GM21367 (cell line): ENCODE measurements around the gene POLR2M.
A peak's percentile ranks its signal among the peaks of the same experiment; 100 is the strongest.

ENCODE experiments used
- ATAC-seq: cut with Tn5 transposase; IDR thresholded peaks from one replicate; pipeline ENCODE4 v1.9.1; 2021; ENCODE audit not compliant: unreplicated experiment

POLR2M gene

DNA sequence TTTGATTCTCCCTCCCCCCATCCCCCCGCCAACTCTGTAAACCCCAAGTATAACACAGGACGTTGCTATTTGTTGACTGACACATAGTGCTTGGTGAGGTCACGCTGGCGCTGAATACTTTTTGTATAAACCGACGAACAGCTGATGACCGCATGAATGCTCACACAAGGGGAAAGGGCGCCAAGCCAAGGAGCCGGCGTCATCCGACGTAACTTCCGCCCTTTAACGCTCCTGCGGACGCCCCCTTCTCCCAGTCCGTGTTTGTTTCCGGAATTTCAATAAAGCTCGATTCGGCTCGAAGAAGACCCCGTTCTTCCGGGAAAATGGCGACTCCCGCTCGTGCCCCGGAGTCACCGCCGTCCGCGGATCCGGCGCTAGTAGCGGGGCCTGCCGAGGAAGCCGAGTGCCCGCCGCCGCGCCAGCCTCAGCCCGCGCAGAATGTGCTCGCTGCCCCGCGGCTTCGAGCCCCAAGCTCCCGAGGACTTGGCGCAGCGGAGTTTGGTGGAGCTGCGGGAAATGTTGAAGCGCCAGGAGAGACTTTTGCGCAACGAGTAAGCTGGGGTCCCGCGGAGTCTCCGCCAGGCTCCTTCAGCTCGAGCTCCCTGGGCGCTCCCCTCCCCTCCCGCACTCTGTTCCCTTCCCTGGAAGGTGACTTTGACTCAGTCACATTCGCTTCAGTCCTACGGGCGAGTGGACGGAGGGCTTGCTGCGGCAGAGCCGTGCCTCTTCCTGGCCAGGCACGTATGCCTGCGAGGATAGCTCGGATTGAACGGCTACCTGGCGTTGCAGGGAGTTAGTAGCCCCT, at the start of gene POLR2M:
TSS of gene POLR2M (plus strand) at position 310 of the 805 bp plus-strand sequence. CDS start at position 439, 129 bp downstream.
- ATAC-seq, result peak; percentile 90

DNA sequence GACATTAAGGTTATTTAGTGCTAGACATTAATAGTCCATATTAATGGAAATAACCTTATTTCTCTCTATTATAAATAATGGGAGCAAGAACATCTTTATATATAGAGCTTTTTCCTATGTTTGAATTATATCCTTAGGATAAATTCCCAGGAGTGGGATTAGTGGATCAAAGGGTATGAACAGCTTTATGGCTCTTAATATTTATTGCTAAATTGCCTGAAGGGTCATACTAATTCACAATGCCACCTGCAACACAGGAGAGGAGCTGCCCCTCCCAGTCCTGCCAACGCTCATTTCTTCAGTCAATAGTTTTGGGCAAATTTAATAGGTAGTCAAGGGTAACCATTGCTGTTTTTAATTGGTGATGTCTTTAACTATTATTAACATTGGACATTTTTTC, 48.9 kb upstream of the POLR2M start:
- ATAC-seq, result no peak

DNA sequence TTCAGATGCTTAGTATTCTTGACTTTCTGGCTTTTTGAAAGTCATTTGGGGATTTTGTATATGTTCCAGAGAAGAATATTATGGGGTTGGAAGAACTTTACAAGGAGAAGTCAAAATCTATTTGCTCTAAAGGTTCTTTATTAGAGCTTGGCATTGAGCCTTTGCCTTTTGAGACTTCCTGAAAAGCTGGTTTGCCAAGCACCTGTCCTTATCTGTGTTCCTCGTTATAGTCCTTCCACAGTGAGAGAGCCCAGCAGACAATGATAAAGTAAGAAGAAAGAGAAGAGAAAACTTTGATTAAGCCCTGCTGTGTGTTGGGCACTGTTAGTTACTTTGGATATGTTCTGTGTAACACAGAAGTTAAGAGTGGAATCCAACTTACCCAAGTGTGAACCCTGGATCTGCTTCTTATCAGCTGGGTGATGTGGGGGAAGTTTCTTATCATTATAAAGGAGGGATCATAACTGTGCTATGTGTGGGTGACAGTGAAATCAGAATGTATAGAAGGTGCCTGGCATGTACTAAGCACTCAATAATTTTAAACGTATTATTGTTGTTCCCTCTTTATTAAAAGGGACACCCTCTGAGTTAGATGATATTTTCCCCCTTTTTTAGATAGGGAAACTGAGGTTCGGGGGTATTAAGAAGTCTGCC, 44.3 kb upstream of the POLR2M start:
- ATAC-seq, result no peak

DNA sequence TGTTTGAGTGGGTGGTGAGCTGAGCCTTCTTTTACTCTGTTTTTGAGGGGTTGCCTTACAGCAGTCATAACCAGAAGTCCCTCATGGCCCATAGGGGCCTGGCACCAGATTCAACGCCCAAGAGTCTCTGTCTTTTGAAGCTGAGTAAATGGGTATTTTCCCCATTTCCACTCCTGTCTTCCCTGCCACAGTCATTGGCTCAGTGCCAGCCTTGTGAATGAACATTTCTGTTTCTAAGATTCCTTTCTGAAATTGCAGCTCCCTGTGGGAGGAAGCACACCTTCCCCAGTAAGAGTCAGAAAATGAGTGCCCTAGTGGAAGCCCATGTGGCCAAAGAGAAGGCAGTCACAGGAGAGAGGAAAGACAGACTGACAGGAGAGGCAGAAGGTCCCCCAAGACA, 43.7 kb upstream of the POLR2M start:
- no peak for ATAC-seq

DNA sequence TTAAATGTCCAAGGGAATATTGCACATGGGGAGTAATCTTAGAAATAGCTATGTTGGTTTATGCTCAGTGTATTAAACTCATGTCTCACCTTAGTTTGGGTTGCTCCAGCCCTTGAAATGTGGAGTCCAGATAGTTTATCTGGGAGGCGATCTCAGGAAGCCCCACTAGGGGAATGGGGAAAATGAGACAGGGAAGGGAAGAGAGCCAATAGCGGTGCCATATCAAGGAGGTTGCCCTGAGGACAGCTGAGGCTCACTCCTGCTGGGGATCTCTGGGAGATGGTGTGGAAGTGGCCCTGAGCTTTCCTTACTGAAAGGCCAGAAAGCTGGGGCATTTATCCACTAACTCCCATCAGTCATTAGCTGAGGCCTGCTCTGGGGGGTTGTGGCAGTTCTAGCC, 43.3 kb upstream of the POLR2M start:
- ATAC-seq, result no peak

DNA sequence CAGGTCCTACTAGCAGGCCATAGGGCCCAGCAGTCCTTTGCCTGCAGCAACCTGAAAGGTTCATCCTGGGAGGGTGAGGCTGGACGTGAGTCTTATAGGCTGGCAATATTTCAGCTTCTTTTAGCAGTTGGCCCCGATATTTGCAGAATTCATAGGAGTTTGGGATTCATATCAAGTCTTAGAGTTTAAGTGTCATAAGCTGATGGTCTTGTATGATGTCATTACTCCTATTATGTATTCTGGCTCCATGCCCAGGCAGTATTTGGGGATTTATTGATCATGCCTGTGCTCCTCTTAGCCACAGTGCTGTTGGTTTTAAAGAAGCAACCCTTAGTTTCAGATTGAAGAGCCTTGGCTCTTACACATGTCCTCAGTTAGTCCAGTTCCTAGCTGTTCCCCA, 41.3 kb upstream of the POLR2M start:
- no peak for ATAC-seq

DNA sequence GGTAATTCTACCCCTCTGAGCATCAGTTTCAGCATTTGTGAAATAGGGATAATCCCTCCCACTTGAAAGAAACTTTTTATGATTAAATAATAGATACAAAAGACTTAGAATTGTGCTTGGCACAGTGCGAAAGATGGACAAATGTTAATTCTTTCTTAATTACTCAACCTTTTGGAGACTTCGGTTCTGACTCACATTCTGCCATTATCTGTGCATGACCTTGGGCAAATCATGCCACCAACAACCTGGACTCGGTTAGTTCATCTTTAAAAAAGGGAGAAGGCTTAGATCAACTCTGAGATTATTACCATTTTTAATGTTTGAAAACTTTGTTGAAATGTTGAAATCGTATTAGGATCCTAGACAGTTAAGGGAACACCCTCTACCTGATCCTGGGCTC, 40.6 kb upstream of the POLR2M start:
- no peak for ATAC-seq

DNA sequence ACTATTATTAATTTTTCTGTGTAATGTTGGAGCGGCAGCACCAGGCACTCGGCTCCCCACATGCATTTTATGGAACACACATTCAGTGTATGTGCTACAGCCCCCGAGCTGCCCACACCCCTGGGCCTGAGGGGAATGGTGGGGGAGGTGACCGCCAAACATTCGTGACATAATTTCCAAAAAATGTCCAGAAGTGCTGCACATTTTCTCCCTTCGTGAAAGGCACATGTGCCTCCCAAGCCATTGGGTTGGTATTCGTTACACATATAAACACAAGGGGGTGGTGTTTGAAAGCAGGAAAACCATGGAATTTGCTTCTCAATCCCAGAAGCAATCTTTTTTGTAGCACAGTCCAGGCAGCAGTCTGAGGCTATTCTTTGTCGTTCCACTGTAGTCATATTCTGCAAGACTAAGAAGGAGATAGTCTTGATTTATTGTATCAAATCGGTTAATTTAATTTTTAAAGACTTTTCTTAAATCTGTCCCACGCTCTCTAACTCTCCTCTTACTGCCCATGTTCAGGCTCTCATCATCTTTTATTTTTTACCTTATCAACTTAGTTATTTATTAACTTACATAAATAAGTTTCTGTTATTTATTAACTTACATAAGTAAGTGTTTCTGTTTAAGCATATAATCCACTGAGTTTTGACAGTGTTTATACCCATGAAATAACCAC, 39.2 kb upstream of the POLR2M start:
- ATAC-seq, result no peak

DNA sequence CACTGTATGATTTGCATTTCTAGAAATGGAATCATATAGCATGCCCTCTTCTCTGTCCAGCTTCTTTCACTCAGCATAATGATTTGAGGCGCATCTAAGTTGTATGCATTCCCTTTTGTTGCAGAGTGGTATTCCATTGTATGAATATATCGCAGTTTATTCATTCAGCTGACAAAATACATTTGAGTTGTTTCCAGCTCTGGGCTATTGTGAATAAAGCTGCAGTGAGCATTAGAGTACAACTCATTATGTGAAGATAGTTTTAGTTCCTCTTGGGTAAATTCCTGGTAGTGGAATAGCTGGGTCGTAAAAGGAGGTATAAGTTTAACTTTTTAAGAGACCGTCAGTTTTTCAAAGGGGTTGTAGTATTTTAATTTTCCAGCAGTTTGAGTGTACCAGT, 38.5 kb upstream of the POLR2M start:
- ATAC-seq, result no peak

DNA sequence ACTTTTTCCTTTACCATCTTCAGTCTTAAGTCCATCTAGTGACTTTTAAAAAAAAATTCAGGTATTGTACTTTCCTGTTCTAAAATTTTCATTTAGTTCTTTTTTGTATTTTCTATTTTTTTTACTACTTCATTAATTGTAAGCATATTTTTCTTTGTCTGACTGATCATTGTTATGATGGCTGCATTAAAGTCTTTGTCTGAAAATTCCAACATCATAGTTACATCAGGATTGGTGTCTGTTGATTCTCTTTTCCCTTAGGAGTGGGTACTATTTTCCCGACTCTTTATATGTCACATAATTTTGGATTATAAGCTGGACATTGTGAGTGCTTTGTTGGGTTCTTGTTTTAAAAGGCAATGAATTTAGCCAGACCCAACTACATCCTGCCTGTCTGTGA, 34.9 kb upstream of the POLR2M start:
- no peak for ATAC-seq

DNA sequence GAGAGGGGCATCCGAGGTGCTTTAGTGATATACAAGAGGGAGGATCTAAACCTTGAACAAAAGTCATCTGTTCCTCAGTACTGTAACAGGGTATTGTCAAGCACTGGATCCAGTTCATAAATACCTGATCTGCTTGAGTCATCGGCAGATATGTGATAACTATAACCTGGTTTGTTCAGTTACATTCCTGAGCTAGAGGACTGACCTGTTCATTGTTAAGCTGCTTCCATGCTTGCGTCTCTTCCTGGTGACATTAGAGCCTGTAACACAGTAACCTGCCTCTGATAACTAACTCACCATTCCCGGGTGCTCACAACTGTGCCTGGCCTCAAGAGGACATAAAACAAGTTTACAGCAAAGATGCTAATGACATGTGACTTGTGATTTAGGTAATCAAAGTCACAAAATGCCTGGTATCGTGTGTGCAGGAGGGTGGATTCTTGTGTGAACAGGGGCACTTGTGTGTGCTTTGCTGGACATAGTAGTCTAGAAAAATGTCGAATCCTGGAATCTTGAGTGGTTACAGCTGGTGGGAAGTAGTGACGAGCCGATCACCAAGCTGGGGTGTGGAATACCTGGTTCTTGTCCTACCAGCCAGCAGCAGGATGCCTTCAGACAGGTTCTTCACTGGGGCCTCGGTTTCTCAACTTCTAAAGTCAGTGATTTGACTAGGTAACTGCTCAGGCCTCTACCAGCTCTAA, 30.9 kb upstream of the POLR2M start:
- ATAC-seq, result no peak

DNA sequence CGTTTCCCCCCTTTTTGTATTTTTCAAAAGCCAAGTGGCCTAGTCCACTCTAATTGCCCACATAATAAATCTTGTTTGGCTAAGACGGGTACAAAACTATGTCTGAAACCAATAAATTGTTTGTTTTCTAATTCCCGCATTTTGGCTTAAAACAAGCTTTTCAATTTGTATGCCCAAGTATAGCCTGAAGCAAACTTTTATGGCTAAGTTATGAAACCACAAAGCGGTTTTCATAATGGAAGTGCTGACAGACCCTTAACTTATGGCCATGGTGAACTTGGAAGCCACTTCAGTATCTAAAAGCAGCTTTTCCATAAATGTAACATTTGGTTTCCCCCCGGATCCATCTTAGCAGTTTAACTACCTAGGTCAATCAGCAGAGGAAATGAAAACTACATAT, 29.9 kb upstream of the POLR2M start:
- ATAC-seq, result no peak

DNA sequence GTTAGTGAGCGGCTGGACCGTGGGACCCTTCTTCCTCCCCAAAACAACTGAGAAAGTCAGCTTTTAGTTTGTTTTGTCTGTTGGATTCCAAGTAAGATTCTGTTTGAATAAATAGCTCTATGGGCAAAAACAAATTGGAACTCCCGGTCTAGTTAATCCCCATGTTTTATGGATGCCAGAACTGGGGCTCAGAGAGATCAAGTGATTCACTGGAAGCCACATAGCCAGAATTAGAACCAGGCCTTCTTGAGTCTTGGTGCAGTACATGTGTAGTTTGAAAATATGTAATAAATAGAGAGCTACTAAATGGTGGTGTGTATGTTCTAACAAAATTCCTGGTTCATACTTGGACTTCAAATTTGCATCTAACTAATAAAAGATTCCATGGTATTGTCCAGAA, 29.3 kb upstream of the POLR2M start:
- no peak for ATAC-seq

DNA sequence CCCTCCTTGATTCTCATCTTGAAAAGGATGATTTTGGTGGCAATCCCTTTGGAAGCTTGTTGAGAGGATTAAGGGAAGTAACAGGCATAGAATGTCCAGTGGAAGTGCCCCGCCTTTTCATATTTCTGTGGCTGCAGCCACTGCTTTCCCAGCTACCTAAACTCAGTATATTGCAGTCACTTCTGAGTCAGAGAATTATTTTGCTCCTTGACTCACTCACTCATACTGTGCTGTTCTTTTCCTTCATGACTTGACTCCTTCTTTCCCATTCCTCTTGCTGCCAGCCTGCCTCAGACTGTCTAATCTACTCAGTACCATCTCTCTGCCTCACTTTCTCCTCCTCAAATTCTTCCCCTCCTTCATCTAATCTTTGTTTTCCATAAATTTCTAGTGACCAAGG, 26.5 kb upstream of the POLR2M start:
- ATAC-seq, result no peak

DNA sequence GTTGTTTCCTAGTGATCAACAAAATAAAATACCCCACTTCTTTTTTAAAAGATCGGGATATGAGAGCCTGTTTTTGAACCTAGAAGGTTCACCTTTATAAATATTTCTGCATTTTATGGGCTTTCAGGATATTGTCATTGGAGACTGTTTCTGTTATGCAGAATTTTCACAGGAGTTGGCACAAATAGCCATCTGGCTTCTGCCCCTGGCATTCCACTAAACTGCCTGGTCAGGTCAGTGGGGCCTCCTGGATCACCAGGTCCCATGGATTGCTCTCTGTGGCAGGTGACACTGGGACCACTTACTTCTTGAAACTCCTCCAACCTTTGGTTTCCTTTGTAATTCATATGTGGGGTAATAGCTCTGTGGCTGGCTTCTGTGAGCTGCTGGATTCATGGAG, 25.5 kb upstream of the POLR2M start:
- ATAC-seq, result no peak

DNA sequence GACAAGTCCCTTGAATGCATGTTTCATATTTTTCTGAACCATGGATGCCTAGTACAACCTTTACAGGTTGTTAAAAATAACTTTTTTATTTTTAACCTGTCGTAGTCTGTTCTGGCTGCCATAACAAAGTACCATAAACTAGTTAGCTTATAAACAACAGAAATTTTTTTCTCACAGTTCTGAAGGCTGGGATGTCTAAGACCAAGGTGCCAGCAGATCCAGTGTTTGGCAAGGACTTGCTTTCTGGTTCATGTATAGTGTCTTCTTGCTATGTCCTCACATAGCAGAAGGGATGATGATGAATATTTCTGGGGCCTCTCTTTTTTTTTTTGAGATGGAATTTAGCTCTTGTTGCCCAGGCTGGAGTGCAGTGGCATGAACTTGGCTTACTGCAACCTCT, 23.0 kb upstream of the POLR2M start:
- ATAC-seq, result no peak

DNA sequence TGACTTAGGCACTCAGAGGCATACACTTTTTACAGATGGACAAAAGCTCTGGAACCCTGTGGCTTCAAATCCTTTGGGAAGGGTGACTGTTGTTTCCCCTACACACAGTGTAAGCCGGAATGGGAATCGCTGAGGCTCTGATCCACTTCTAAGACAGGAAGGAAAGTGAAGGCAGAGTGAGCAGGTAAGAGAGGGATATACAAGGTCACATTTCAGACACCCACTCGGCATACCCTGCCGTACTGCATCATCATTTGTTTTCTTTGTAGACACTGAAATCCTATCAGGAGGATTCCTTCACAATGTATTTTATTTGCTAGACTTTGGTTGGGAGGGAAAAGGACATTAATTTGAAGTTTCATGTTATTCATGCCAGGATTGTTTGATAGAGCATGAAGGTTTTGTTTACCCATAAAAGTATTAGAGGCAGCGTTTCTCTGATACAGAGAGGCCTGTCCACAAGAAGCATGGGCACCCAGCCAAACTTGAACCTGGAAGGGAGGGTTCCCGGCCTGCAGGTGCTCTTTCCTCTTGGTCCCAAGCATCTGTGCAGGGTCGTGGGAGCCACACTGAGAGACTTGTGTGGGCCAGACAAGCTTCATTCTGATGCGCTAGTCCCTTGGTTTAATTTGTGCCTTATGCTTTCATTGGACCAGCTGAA, 21.9 kb upstream of the POLR2M start:
- ATAC-seq, result no peak

DNA sequence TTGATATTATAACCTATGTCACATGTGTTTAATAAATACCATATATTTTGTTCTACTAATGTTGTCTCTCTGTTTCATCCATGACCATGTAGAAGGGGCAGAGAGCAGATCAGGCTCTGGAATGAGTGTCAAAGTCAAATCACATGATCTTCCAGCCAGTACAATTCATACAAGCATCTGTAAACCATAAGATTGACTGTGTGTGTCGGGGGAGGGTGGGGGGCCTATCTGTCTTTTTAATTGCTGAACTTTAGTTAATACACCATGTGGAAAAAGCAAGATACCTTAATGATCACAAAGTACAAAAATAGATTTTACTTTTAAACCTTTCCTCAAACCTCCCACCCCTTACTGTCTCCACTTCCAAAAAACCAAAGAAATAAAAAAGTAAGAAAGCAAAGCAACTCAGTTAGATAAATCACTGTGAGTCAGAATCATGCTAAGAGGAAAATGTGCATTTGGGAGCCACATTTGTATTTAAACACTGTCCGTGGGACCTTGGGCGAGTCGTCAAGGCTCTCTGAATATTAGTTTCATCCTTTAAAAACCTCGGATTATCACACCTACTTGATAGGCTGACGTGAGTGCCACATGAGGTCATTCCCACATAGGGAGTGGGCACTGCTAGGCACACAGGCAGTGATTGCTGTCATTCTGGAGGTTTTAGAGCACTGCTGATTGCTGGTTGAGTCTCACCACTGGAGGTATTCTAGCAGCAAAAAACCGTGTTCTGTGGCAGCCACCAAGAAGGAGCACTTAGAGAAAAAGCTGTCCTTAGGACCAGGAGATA, 21.0 kb upstream of the POLR2M start:
- no peak for ATAC-seq

DNA sequence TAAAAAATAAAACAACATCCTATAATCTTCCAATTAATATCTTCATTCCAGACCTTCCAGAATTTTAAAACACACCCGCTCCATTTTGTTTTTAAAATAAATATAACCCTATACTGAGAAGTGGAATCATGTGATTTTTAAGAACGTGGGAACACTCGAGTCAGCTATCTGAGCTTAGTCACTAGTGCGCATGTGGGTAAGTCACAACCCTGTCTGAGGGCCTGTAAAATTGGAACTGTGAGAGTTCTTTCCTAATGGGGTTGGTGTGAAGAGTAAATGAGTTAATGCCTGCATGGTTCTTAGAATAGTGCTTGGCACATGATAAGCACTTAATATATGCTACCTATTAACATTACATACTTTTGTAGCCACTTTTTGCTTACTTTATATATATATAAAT, 19.9 kb upstream of the POLR2M start:
- ATAC-seq, result no peak

DNA sequence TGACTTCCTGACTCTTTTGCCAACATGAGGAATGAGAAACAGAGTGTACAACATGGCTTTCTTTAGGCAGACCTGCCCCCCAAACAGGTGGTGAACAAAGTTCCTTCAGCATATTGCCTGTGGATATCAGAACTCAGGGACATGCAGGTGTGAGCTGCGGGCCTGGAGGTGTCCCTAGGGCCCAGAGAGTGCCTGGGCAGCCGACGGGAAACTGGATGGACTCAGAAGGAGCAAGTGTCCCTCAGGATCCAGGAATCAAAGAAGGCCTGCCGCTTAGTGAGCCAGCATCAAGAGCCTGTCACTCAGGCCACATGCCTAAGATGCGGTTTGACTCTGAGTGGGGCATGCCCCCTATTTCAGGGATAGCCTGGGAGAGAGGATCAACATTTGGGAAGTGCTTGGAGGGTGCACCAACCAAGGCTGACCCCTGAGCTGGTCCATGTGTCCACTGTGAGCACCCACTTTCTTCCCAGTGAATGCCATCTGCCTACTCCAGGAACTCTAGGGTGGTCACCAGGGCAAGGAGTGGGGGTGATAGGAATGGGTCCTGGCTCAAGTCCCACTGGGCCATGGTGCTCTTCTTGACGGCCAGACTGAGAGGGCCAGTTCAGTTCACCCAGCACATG, 16.1 kb upstream of the POLR2M start:
- ATAC-seq, result no peak
